B cell (primary cell): ENCODE results near the gene DNAH6. TPM values are rescaled to one million over a fixed set of nuclear protein-coding genes. Genes with fewer than 3 reads are reported as not detected.
"Not testable (repeated sequence)": the region's sequence is repeated elsewhere in the genome, so short reads cannot be mapped to it uniquely, and the experiment has no call there.

ENCODE experiments used
- ATAC-seq: fragments of 200-7000 bp; cut with Tn5 transposase; one replicate; pipeline ENCODE4 v1.10.0; 2021; ENCODE audit warnings: low read depth, mild to moderate bottlenecking, moderate number of reproducible peaks, moderate library complexity
- CTCF ChIA-PET: fragments of 350-600 bp; sonication (Branson Sonifier 250); formaldehyde crosslinking; loops from one replicate; lab custom pipeline; 2021; ENCODE audit warnings: antibody characterized with exemption, inconsistent platforms; lab: Charles Lee
- POLR2A ChIA-PET: fragments of 350-600 bp; sonication (Branson Sonifier 250); formaldehyde crosslinking; loops from one replicate; lab custom pipeline; 2021; ENCODE audit warnings: antibody characterized with exemption; lab: Charles Lee
- DNase-seq: peaks from one replicate; pipeline ENCODE4 v3.0.0; 2013
- H2AFZ ChIP-seq: 2 replicates; pipeline ENCODE4 v1.6.1; 2012; ENCODE audit warnings: mild to moderate bottlenecking, low read depth, low read length; ENCODE audit not compliant: insufficient read depth, poor library complexity, severe bottlenecking
- H3K27ac ChIP-seq, 2 donors: 1 replicate in 1 of 2; 2 replicates in 1 of 2; pipeline ENCODE4 v1.5.1; 2012 to 2013; ENCODE audit warnings: low read length in 2 of 2, mild to moderate bottlenecking in 2 of 2, moderate library complexity in 1 of 2
- H3K27me3 ChIP-seq, 4 experiments: fragments of 200-600 bp in 1 of 4; sonication (generic) in 1 of 4; replicated peaks in 1 of 4; 1 replicate in 2 of 4; 2 replicates in 2 of 4; pipeline versions ENCODE4 v1.6.1 to v1.7.0; 2013 to 2016; ENCODE audit warnings: low read length in 3 of 4, mild to moderate bottlenecking in 2 of 4, mixed read lengths in 1 of 4, moderate library complexity in 1 of 4; ENCODE audit not compliant: insufficient read depth in 4 of 4, control insufficient read depth in 3 of 4; ENCODE audit errors: control extremely low read depth in 1 of 4
- H3K36me3 ChIP-seq, 2 experiments: replicated peaks in 1 of 2; 1 replicate in 1 of 2; 2 replicates in 1 of 2; pipeline versions ENCODE4 v1.6.1 to v1.7.1; 2013; ENCODE audit warnings: low read length in 1 of 2; ENCODE audit not compliant: insufficient read depth in 2 of 2, control insufficient read depth in 1 of 2; ENCODE audit errors: control extremely low read depth in 1 of 2, extremely low read depth in 1 of 2
- H3K4me1 ChIP-seq, 2 donors: fragments of 200-600 bp in 1 of 2; sonication (generic) in 1 of 2; 1 replicate in 1 of 2; 2 replicates in 1 of 2; pipeline versions ENCODE4 v1.5.1 to v1.6.1; 2013 to 2017; ENCODE audit warnings: low read length in 2 of 2; ENCODE audit not compliant: control insufficient read depth in 2 of 2, insufficient read depth in 2 of 2
- H3K4me2 ChIP-seq: replicated peaks from 2 replicates; pipeline ENCODE3; 2012; ENCODE audit warnings: mild to moderate bottlenecking, low read depth, low read length; ENCODE audit not compliant: poor library complexity, severe bottlenecking
- H3K4me3 ChIP-seq, 5 experiments: fragments of 200-600 bp in 1 of 5; sonication (generic) in 1 of 5; 1 replicate in 3 of 5; 2 replicates in 2 of 5; pipeline versions ENCODE4 v1.5.1 to v1.7.0; 2011 to 2016; ENCODE audit warnings: low read length in 4 of 5, mild to moderate bottlenecking in 4 of 5, low read depth in 2 of 5, control low read depth in 1 of 5, moderate library complexity in 1 of 5; ENCODE audit not compliant: insufficient read depth in 1 of 5; ENCODE audit errors: control extremely low read depth in 1 of 5, extremely low read depth in 1 of 5
- H3K79me2 ChIP-seq: fragments of 200-600 bp; sonication (generic); one replicate; pipeline ENCODE4 v1.6.0; 2016; ENCODE audit warnings: low read length; ENCODE audit not compliant: control insufficient read depth, insufficient read depth
- H3K9ac ChIP-seq: fragments of 200-600 bp; sonication (generic); 2 replicates; pipeline ENCODE4 v1.6.1; 2017; ENCODE audit warnings: mild to moderate bottlenecking, low read length, moderate library complexity
- H3K9me3 ChIP-seq, 3 donors: one replicate each; pipeline versions ENCODE4 v1.6.1 to v1.7.1; 2013; ENCODE audit warnings: low read length in 2 of 3; ENCODE audit not compliant: control insufficient read depth in 2 of 3, insufficient read depth in 1 of 3; ENCODE audit errors: control extremely low read depth in 1 of 3
- H4K20me1 ChIP-seq: 2 replicates; pipeline ENCODE4 v1.6.0; 2012; ENCODE audit warnings: mild to moderate bottlenecking, low read length; ENCODE audit not compliant: insufficient read depth, control insufficient read depth, poor library complexity, severe bottlenecking
- H3K27ac Mint-ChIP-seq: one replicate; pipeline ENCODE4 v1.8.0; 2021; ENCODE audit warnings: mixed read lengths
- H3K27me3 Mint-ChIP-seq: one replicate; pipeline ENCODE4 v1.8.0; 2021; ENCODE audit warnings: mixed read lengths
- H3K4me1 Mint-ChIP-seq: one replicate; pipeline ENCODE4 v1.8.0; 2021; ENCODE audit warnings: mixed read lengths
- H3K4me3 Mint-ChIP-seq: one replicate; pipeline ENCODE4 v1.8.0; 2021; ENCODE audit warnings: mixed read lengths
- H3K9me3 Mint-ChIP-seq: one replicate; pipeline ENCODE4 v1.8.0; 2022; ENCODE audit warnings: mixed read lengths; ENCODE audit not compliant: insufficient read depth
- EZH2 ChIP-seq: IDR thresholded peaks from 2 replicates; pipeline ENCODE4 v1.6.1; 2012; ENCODE audit warnings: borderline replicate concordance, low read depth, mild to moderate bottlenecking, moderate library complexity, low read length; ENCODE audit not compliant: insufficient read depth, poor library complexity, severe bottlenecking
- WGBS: methylation state at CpG from one replicate; pipeline ENCODE4 v1.1.5; 2013; ENCODE audit warnings: missing lambda C conversion rate; ENCODE audit not compliant: insufficient coverage; 5-methylcytosine and 5-hydroxymethylcytosine counted together
- intact Hi-C: fragments of 100-400 bp; cut with micrococcal nuclease; formaldehyde crosslinking; loops from one replicate; pipeline ENCODE4 v1.10.0; 2022
- polyA plus RNA-seq: library from polyadenylated mRNA; depleted of rRNA; stranded (reverse); fragments of >200 nt; gene quantifications from 2 replicates; pipeline ENCODE4 v1.2.3, GENCODE V29; 2012
- total RNA-seq, 2 donors: library from RNA; stranded (reverse); fragments of 120-200 nt in 1 of 2; gene quantifications; 1 replicate in 1 of 2; 2 replicates in 1 of 2; pipeline versions ENCODE4 v1.2.3 to v1.2.4, GENCODE V29; 2013 to 2022
- TF ChIP-seq, protein P1 (sequence below): fragments of 200-600 bp; IDR thresholded peaks from one replicate; pipeline ENCODE4 v1.8.0; 2022; ENCODE audit warnings: antibody characterized with exemption, mild to moderate bottlenecking

DNAH6 gene
- total and polyA plus RNA-seq, 2 donors (not counting 1 experiment from before 2014, with no cell fraction given): 0.01 to 1.9 TPM

DNA sequence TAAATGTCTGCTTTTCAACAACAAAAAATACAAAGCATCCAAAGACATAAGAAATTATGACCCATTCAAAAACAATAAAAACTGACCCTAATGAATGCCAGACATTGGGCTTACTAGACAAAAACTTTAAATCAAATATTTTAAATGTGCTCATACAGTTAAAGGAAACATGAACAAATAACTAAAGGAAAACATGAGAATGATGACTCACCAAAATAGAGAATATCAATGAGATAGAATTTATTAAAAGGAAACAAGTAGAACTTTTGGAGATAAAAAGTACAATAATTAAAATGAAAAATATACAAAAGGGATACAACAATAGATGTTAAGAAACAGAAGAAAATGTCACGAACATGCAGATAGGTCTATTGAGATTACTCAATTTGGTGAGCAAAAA lies 254.0 kb downstream of the DNAH6 start:
- Histone ChIP-seq H2AFZ (no peak overlapping the region), H3K36me3 (no peaks in the 10 kb centered on the region), H3K9ac (no peak overlapping the region), H4K20me1 (no peaks in the 10 kb centered on the region), H3K9me3 (peaks cover 7 to 15% (median 7%) of the 10 kb centered on the region in 3 donors), H3K4me1 (no peaks in the 10 kb centered on the region), H3K27me3 (no peaks in the 10 kb centered on the region), H3K4me3 (no peak overlapping the region), H3K79me2 (no peaks in the 10 kb centered on the region), H3K4me2 (no peak overlapping the region), H3K27ac (no peak overlapping the region)
- Mint-ChIP-seq H3K9me3 (peaks cover 24% of the 10 kb centered on the region), H3K4me3 (no peak overlapping the region), H3K27ac (no peak overlapping the region), H3K27me3 (peaks cover 12% of the 10 kb centered on the region), H3K4me1 (no peaks in the 10 kb centered on the region)
- WGBS: no CpG with 5 or more reads among the region's 1 CpG
- ChIA-PET POLR2A (no interaction called here), CTCF (interaction anchor here (1.3 kb wide), 1 partner anchor 155 kb away, joined by 6 read pairs; no protein-coding TSS in a partner anchor)
- no peak for DNase-seq
- intact Hi-C loops: no loop called here
- ATAC-seq: no peak
- TF ChIP-seq EZH2: no peak
- TF ChIP-seq, protein P1, sequence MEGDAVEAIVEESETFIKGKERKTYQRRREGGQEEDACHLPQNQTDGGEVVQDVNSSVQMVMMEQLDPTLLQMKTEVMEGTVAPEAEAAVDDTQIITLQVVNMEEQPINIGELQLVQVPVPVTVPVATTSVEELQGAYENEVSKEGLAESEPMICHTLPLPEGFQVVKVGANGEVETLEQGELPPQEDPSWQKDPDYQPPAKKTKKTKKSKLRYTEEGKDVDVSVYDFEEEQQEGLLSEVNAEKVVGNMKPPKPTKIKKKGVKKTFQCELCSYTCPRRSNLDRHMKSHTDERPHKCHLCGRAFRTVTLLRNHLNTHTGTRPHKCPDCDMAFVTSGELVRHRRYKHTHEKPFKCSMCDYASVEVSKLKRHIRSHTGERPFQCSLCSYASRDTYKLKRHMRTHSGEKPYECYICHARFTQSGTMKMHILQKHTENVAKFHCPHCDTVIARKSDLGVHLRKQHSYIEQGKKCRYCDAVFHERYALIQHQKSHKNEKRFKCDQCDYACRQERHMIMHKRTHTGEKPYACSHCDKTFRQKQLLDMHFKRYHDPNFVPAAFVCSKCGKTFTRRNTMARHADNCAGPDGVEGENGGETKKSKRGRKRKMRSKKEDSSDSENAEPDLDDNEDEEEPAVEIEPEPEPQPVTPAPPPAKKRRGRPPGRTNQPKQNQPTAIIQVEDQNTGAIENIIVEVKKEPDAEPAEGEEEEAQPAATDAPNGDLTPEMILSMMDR: no peak

DNA sequence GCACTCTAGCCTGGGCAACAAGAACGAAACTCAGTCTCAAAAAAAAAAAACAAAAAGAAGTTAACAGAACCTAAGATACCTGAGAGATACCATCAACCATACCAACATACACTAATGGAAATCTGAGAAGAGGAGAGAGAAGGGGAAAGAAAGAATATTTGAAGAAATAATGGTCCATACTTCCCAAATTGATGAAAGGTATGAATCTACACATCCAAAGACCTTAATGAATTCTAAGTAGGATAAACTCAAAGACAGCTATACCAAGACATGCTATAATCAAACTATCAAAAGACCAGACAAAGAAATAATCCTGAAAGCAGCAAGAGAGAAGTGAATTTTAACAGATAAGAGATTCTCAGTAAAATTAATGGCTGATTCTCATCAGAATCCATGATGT lies 255.0 kb downstream of the DNAH6 start:
- Mint-ChIP-seq H3K9me3 (peaks cover 24% of the 10 kb centered on the region), H3K4me3 (no peak overlapping the region), H3K4me1 (no peaks in the 10 kb centered on the region), H3K27me3 (peaks cover 6% of the 10 kb centered on the region), H3K27ac (no peak overlapping the region)
- CTCF ChIA-PET: no interaction called here
- ATAC-seq: no peak
- no CpG with 5 or more reads among the region's 1 CpG for WGBS
- H3K9me3 ChIP-seq: peaks cover 7 to 18% (median 7%) of the 10 kb centered on the region in 3 donors
- intact Hi-C loops: no loop called here
- H4K20me1 ChIP-seq: no peaks in the 10 kb centered on the region
- TF ChIP-seq, protein P1: no peak
- TF ChIP-seq EZH2: no peak
- H3K79me2 ChIP-seq: no peaks in the 10 kb centered on the region
- no peak overlapping the region for H3K27ac ChIP-seq
- H2AFZ ChIP-seq: no peak overlapping the region
- H3K36me3 ChIP-seq: no peaks in the 10 kb centered on the region
- no peaks in the 10 kb centered on the region for H3K4me1 ChIP-seq
- no peak overlapping the region for H3K4me2 ChIP-seq
- no peak overlapping the region for H3K9ac ChIP-seq
- POLR2A ChIA-PET: no interaction called here
- no peak for DNase-seq
- no peak overlapping the region for H3K4me3 ChIP-seq
- H3K27me3 ChIP-seq: no peaks in the 10 kb centered on the region

DNA sequence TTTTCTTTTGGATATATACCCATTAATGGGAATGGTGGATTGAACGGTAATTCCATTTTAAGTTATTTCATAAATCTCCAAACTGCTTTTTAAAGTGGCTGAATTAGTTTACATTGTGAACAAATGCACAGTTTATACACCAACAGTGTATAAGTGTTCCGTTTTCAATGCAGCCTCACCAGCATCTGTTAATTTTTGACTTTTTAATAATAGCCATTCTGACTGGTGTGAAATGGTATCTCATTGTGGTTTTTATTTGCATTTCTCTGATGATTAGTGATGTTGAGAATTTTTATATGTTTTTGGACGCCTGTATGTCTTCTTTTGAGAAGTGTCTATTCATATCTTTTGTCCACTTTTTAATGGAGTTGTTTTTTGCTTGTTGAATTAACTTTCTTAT lies 257.3 kb downstream of the DNAH6 start:
- intact Hi-C loops, ATAC-seq, H3K27me3 ChIP-seq, H2AFZ ChIP-seq, POLR2A ChIA-PET, H3K27ac ChIP-seq, H3K4me2 ChIP-seq, H3K9ac ChIP-seq, H3K4me1 ChIP-seq, H3K4me3 Mint-ChIP-seq, CTCF ChIA-PET, H3K79me2 ChIP-seq, DNase-seq, H3K27ac Mint-ChIP-seq, H3K4me1 Mint-ChIP-seq, H4K20me1 ChIP-seq, H3K27me3 Mint-ChIP-seq, H3K36me3 ChIP-seq, H3K4me3 ChIP-seq: not testable (repeated sequence)
- peaks cover 24% of the 10 kb centered on the region for H3K9me3 Mint-ChIP-seq
- peaks cover 7 to 18% (median 7%) of the 10 kb centered on the region in 3 donors for H3K9me3 ChIP-seq
- no CpG with 5 or more reads among the region's 3 CpGs for WGBS
